Esophagus squamous epithelium (tissue), 4 donors: ENCODE measurements around the gene ENDOU.

Source experiments
- CTCF ChIP-seq, 6 experiments: fragments of 450-650 bp in 4 of 6; fragments of 200-600 bp in 2 of 6; sonication (generic) in 2 of 6; IDR thresholded peaks; one replicate each; pipeline ENCODE4 v1.5.1; 2016 to 2019; ENCODE audit warnings: antibody characterized with exemption in 6 of 6, mild to moderate bottlenecking in 4 of 6, moderate library complexity in 4 of 6
- POLR2A ChIP-seq, 4 donors: fragments of 450-650 bp; IDR thresholded peaks; one replicate each; pipeline ENCODE4 v1.6.1; 2017; ENCODE audit warnings: antibody characterized with exemption in 4 of 4, mild to moderate bottlenecking in 4 of 4, moderate library complexity in 3 of 4

DNA sequence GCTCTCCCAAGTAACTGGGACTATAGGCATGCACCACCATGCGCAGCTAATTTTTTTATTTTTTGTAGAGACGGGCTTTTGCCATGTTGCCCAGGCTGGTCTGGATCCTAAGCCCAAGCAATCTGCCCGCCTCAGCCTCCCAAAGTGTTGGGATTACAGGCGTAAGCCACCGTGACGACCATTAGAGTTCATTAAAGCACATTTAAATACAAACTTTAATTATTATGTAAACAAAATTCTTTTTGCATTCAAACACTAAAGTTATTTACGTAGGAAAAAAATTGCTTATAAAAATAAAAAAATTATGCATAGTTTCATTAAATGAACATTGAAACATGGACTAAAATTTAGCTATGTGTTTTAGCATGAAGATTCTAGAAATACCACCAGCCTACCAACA lies 26.7 kb downstream of the ENDOU start:
- no peak for TF ChIP-seq CTCF (IDR thresholded peaks at IDR 0.05)
- TF ChIP-seq POLR2A (IDR thresholded peaks at IDR 0.05), result no peak
